ENCODE data around the gene SLC22A17. TPM values are rescaled to one million over a fixed set of nuclear protein-coding genes. Genes with fewer than 3 reads are reported as not detected.

Gene SLC22A17
- total and polyA plus RNA-seq, 10 of the 15 experiments (the other 5 are each of a cell fraction or from before 2014, with no cell fraction given), result not detected

- BruUV-seq (replicated peaks), result no TSS peak
- Histone ChIP-seq H3K9ac (ENCODE audit: control insufficient read depth, insufficient read depth, low read length) (no peak overlapping the region), H3K4me2 (ENCODE audit: control insufficient read depth, insufficient read depth) (no peak overlapping the region), H3K27ac (ENCODE audit: control insufficient read depth, insufficient read depth) (no peak overlapping the region), H3K4me1 (ENCODE audit: control insufficient read depth, insufficient read depth, low read length) (no peaks in the 10 kb centered on the region), H3K79me2 (ENCODE audit: control insufficient read depth, insufficient read depth, low read length) (no peaks in the 10 kb centered on the region), H2AFZ (ENCODE audit: control insufficient read depth, low read depth, low read length) (no peak overlapping the region), H3K4me3 (no peak overlapping the region), H3K27me3 (replicated peaks in 1 of 2; ENCODE audit: control insufficient read depth in 2 of 2, insufficient read depth in 2 of 2, low read length in 1 of 2) (no peaks in the 10 kb centered on the region; a peak in 1 of 4 replicates), H4K20me1 (ENCODE audit: control insufficient read depth, insufficient read depth) (no peaks in the 10 kb centered on the region), H3K9me3 (replicated peaks; ENCODE audit: control insufficient read depth, insufficient read depth, low read length) (no peaks in the 10 kb centered on the region), H3K36me3 (ENCODE audit: control insufficient read depth in 2 of 2, insufficient read depth in 2 of 2, low read length in 1 of 2) (no peaks in the 10 kb centered on the region)
- ATAC-seq (peak; percentile 23), DNase-seq (ENCODE audit: low read depth, low spot score) (no peak), FAIRE-seq (no peak)
- ChIA-PET RAD21 (ENCODE audit: unreplicated experiment) (interaction anchor here (0.7 to 2.3 kb wide), 11 partner anchors 51 to 394 kb away, joined by 3 to 9 read pairs (median 5); partner anchors contain the start of gene PABPN1), SMC1A (ENCODE audit: uncharacterized antibody, unreplicated experiment) (interaction anchor here (0.6 to 2.1 kb wide), 11 partner anchors 54 to 1686 kb away, joined by 3 to 14 read pairs (median 4); partner anchors contain the start of genes HOMEZ and PABPN1), CTCF (interaction anchor here (0.7 to 5.7 kb wide), 29 partner anchors 10 to 322 kb away, joined by 3 to 52 read pairs (median 4); partner anchors contain the start of gene C14orf119), POLR2A (no interaction called here)
- intact Hi-C loops (cut with micrococcal nuclease; ENCODE audit: unreplicated experiment), result loop anchor here (1.0 to 2.0 kb wide), 3 partner anchors 52 to 260 kb away; no protein-coding TSS in a partner anchor
- TF ChIP-seq RAD51 (IDR thresholded peaks at IDR 0.05), result no peak
- no peak for TF ChIP-seq JUNB (IDR thresholded peaks at IDR 0.05)
- TF ChIP-seq EED (IDR thresholded peaks at IDR 0.05; ENCODE audit: low read depth), result no peak
- no peak for TF ChIP-seq NFYB (IDR thresholded peaks at IDR 0.05; ENCODE audit: insufficient read depth, low read depth, low read length)
- no peak for TF ChIP-seq STAT3 (IDR thresholded peaks at IDR 0.05; ENCODE audit: low read depth, low read length)
- TF ChIP-seq NKRF (conservative IDR thresholded peaks at IDR 0.05), result no peak
- TF ChIP-seq PML (IDR thresholded peaks at IDR 0.05; ENCODE audit: low read length), result no peak
- in situ Hi-C loops (cut with MboI), result loop anchor here (5.0 kb wide), 1 partner anchor 118 kb away; no protein-coding TSS in a partner anchor
- WGBS (ENCODE audit: insufficient coverage, insufficient replicate concordance, low lambda C conversion rate, missing lambda C conversion rate), result 25% methylated on average over 16 of the region's 16 CpGs
These were observed 27.7 kb upstream of the SLC22A17 start for GRCh38 chr14:23380197-23380914.
